Activated T-helper 17 cell treated with anti-CD3 and anti-CD28 coated beads, Interleukin-2, amount 50 U/mL, for 72 hours (primary cell): ENCODE data around the gene ABCC2. TPM values are rescaled to one million over a fixed set of nuclear protein-coding genes. Genes with fewer than 3 reads are reported as not detected.

ENCODE experiments used
- total RNA-seq, 2 donors: library from RNA; stranded (reverse); gene quantifications; one replicate each; pipeline ENCODE4 v1.2.3, GENCODE V29; 2022

ABCC2 gene
- total RNA-seq, 2 donors from 2014 or later, result 2.4 to 3.2 TPM

Other genes with a start within 250 kb of the ABCC2 start
- not detected for gene NKX2-3, start 249.7 kb upstream of the ABCC2 start, total RNA-seq
- gene SLC25A28, start 162.2 kb upstream of the ABCC2 start, total RNA-seq, result 10 to 100 TPM; 39.2 to 47.2 TPM
- 1 to 10 TPM; 2.9 to 4.2 TPM for gene ENTPD7, start 123.1 kb upstream of the ABCC2 start, total RNA-seq
- 10 to 100 TPM; 36.7 to 43.0 TPM for gene COX15, start 50.5 kb upstream of the ABCC2 start, total RNA-seq
- gene CUTC, start 50.4 kb upstream of the ABCC2 start, total RNA-seq, result 10 to 100 TPM; 25.6 to 30.9 TPM
- 1 to 10 TPM; 3.0 TPM for gene DNMBP, start 227.3 kb downstream of the ABCC2 start, total RNA-seq